HepG2 (cell line): Measurements from ENCODE around the gene ABCB4. TPM values are rescaled to one million over a fixed set of nuclear protein-coding genes. Genes with fewer than 3 reads are reported as not detected.
A peak's percentile ranks its signal among the peaks of the same experiment; 100 is the strongest.

Experiments
- CREM ChIP-seq, 2 experiments: sonication (generic) in 1 of 2; formaldehyde crosslinking in 1 of 2; IDR thresholded peaks; 2 replicates each; pipeline versions ENCODE4 v1.4.0 to v1.6.1; 2016 to 2020; ENCODE audit warnings: antibody characterized with exemption in 1 of 2, mild to moderate bottlenecking in 1 of 2, missing genetic modification reagents in 1 of 2
- FOXO4 ChIP-seq: sonication (generic); formaldehyde crosslinking; conservative IDR thresholded peaks from 2 replicates; pipeline ENCODE4 v1.8.1; 2023; ENCODE audit warnings: missing genetic modification reagents
- FOXP4 ChIP-seq: sonication (generic); formaldehyde crosslinking; IDR thresholded peaks from 2 replicates; pipeline ENCODE4 v1.4.0; 2020; ENCODE audit warnings: missing genetic modification reagents
- HMGXB4 ChIP-seq, 2 experiments: sonication (generic) in 1 of 2; formaldehyde crosslinking in 1 of 2; IDR thresholded peaks; 2 replicates each; pipeline versions ENCODE4 v1.4.0 to v1.6.1; 2018 to 2020; ENCODE audit warnings: missing genetic modification reagents in 2 of 2, borderline replicate concordance in 1 of 2, low read depth in 1 of 2, mild to moderate bottlenecking in 1 of 2, missing biosample characterization in 1 of 2
- KLF13 ChIP-seq: sonication (generic); formaldehyde crosslinking; IDR thresholded peaks from 2 replicates; pipeline ENCODE4 v1.4.0; 2020; ENCODE audit warnings: mild to moderate bottlenecking, missing genetic modification reagents
- NR1H2 ChIP-seq: sonication (generic); formaldehyde crosslinking; IDR thresholded peaks from 2 replicates; pipeline ENCODE4 v1.8.1; 2022; ENCODE audit warnings: low read depth, missing genetic modification reagents, borderline replicate concordance
- PATZ1 ChIP-seq: sonication (generic); formaldehyde crosslinking; IDR thresholded peaks from 2 replicates; pipeline ENCODE4 v1.4.0; 2020; ENCODE audit warnings: missing genetic modification reagents
- PRMT3 ChIP-seq: sonication (generic); formaldehyde crosslinking; IDR thresholded peaks from 2 replicates; pipeline ENCODE4 v1.8.1; 2022; ENCODE audit warnings: low read depth, mild to moderate bottlenecking, moderate library complexity, missing genetic modification reagents, borderline replicate concordance
- SAP130 ChIP-seq: IDR thresholded peaks from 2 replicates; pipeline ENCODE4 v1.6.1; 2016; ENCODE audit warnings: low read depth
- SATB2 ChIP-seq: sonication (generic); formaldehyde crosslinking; IDR thresholded peaks from 2 replicates; pipeline ENCODE4 v1.5.0; 2020; ENCODE audit warnings: missing genetic modification reagents
- ZBTB49 ChIP-seq: sonication (generic); formaldehyde crosslinking; IDR thresholded peaks from 2 replicates; pipeline ENCODE4 v1.4.0; 2020; ENCODE audit warnings: missing genetic modification reagents, borderline replicate concordance
- ZC3H13 ChIP-seq: sonication (generic); formaldehyde crosslinking; IDR thresholded peaks from 2 replicates; pipeline ENCODE4 v1.8.1; 2023; ENCODE audit warnings: mild to moderate bottlenecking, missing genetic modification reagents, moderate library complexity
- ZNF44 ChIP-seq: sonication (generic); formaldehyde crosslinking; IDR thresholded peaks from 2 replicates; pipeline ENCODE4 v1.5.1; 2020; ENCODE audit warnings: mild to moderate bottlenecking, missing genetic modification reagents
- ZNF543 ChIP-seq: sonication (generic); formaldehyde crosslinking; IDR thresholded peaks from 2 replicates; pipeline ENCODE4 v1.4.0; 2020; ENCODE audit warnings: mild to moderate bottlenecking, missing genetic modification reagents
- ZNF777 ChIP-seq: sonication (generic); formaldehyde crosslinking; IDR thresholded peaks from 2 replicates; pipeline ENCODE4 v1.4.0; 2020; ENCODE audit warnings: missing genetic modification reagents
- ZNF816 ChIP-seq: sonication (generic); formaldehyde crosslinking; IDR thresholded peaks from 2 replicates; pipeline ENCODE4 v1.8.0; 2022; ENCODE audit warnings: missing genetic modification reagents, mild to moderate bottlenecking, borderline replicate concordance
- polyA plus RNA-seq, 8 experiments: library from polyadenylated mRNA; depleted of rRNA in 3 of 8; stranded (reverse) in 7 of 8; unstranded in 1 of 8; fragments of >200 nt; fragmentation: Illumina TruSeq in 4 of 8; extraction: Trizol in 4 of 8; gene quantifications; 2 replicates each; pipeline versions ENCODE4 v1.2.1 to v1.2.3, GENCODE V29; 2011 to 2016; ENCODE audit warnings: low read depth in 4 of 8, missing spikeins in 1 of 8, mixed read lengths in 1 of 8; ENCODE audit not compliant: insufficient read depth in 1 of 8
- total RNA-seq, 5 experiments: library from RNA; depleted of rRNA; stranded (reverse); fragments of >200 nt; fragmentation: Illumina TruSeq; extraction: Trizol; gene quantifications; 2 replicates each; pipeline ENCODE4 v1.2.3, GENCODE V29; 2016; ENCODE audit warnings: low read depth in 1 of 5

Gene ABCB4
- total and polyA plus RNA-seq, 2 of the 13 experiments (the other 11 are each of a cell fraction or from before 2014, with no cell fraction given): 18.0 to 32.4 TPM

GRCh38 chr7:87475359-87476178, at the start of gene ABCB4 (continued):
- peak; percentile 63 for TF ChIP-seq PATZ1 (CRISPR knock-in tag)
- TF ChIP-seq ZNF44 (CRISPR knock-in tag): no peak
- TF ChIP-seq SATB2: no peak
- TF ChIP-seq FOXP4 (CRISPR knock-in tag): no peak
- TF ChIP-seq HMGXB4 (CRISPR knock-in tag; IDR thresholded peaks at IDR 0.05; ENCODE audit: borderline replicate concordance in 1 of 2, low read depth in 1 of 2): peak in 1 of 2 experiments; percentile 45; a peak in 2 of 4 replicates
- peak; percentile 84 for TF ChIP-seq ZNF777 (CRISPR knock-in tag)
- no peak for TF ChIP-seq CREM (IDR thresholded peaks at IDR 0.05)
- TF ChIP-seq CREM (CRISPR knock-in tag; IDR thresholded peaks at IDR 0.05): no peak
- TF ChIP-seq ZNF816: no peak
- TF ChIP-seq ZNF543 (CRISPR knock-in tag): no peak
- 0 out of 2 replicates have a peak, but pooled peaks have one; percentile 72 for TF ChIP-seq NR1H2 (CRISPR knock-in tag)
- peak; percentile 43; the same call in 1 of the 2 replicates for TF ChIP-seq ZC3H13 (CRISPR knock-in tag)
- TF ChIP-seq FOXO4 (CRISPR knock-in tag): 0 out of 2 replicates have a peak, but pooled peaks have one; percentile 31
- peak; percentile 27; the same call in 1 of the 2 replicates for TF ChIP-seq SAP130 (CRISPR knock-in tag)
- TF ChIP-seq KLF13 (CRISPR knock-in tag): no peak
- TF ChIP-seq PRMT3 (CRISPR knock-in tag): no peak; the same call in 1 of the 2 replicates
- no peak for TF ChIP-seq ZBTB49 (CRISPR knock-in tag)
